NCI-H1694 (cell line): ENCODE measurements around the gene CPA1.
"Not testable (repeated sequence)": the region's sequence is repeated elsewhere in the genome, so short reads cannot be mapped to it uniquely, and the experiment has no call there.

Experiments
- DNase-seq: peaks from one replicate; lab custom pipeline; 2025; lab: John Stamatoyannopoulos, UW

Gene CPA1

GRCh38 chr7:130372402-130373165 is 7.7 kb upstream of the CPA1 start:
- DNase-seq: no peak

GRCh38 chr7:130374507-130374906 is 5.8 kb upstream of the CPA1 start:
- no peak for DNase-seq

- not testable (repeated sequence) for DNase-seq
These were observed 3.8 kb upstream of the CPA1 start for GRCh38 chr7:130376461-130376860.

- DNase-seq: no peak
These were observed 3.1 kb upstream of the CPA1 start for GRCh38 chr7:130377178-130377577.

GRCh38 chr7:130379019-130379418 is 1.3 kb upstream of the CPA1 start:
- no peak for DNase-seq

- no peak for DNase-seq
These were observed 768 bp upstream of the CPA1 start for GRCh38 chr7:130379532-130379920.

GRCh38 chr7:130380861-130381455 is 664 bp downstream of the CPA1 start:
- no peak for DNase-seq

- no peak for DNase-seq
These were observed 1.4 kb downstream of the CPA1 start for GRCh38 chr7:130381468-130382312.

- no peak for DNase-seq
These were observed 3.1 kb downstream of the CPA1 start for GRCh38 chr7:130383187-130383980.

- no peak for DNase-seq
These were observed 4.1 kb downstream of the CPA1 start for GRCh38 chr7:130384371-130384801.

GRCh38 chr7:130384841-130385599 is 4.7 kb downstream of the CPA1 start:
- DNase-seq: no peak

GRCh38 chr7:130385600-130386066 is 5.3 kb downstream of the CPA1 start:
- no peak for DNase-seq

GRCh38 chr7:130386876-130387275 is 6.6 kb downstream of the CPA1 start:
- DNase-seq: no peak

GRCh38 chr7:130387306-130387627 is 7.0 kb downstream of the CPA1 start:
- no peak for DNase-seq

GRCh38 chr7:130387628-130388403 is 7.5 kb downstream of the CPA1 start:
- DNase-seq: no peak

GRCh38 chr7:130388671-130389070 is 8.4 kb downstream of the CPA1 start:
- no peak for DNase-seq

- DNase-seq: no peak
These were observed 10.2 kb downstream of the CPA1 start for GRCh38 chr7:130390486-130390885.

- no peak for DNase-seq
These were observed 12.8 kb downstream of the CPA1 start for GRCh38 chr7:130393101-130393561.

- no peak for DNase-seq
These were observed 13.6 kb downstream of the CPA1 start for GRCh38 chr7:130393841-130394411.
